Choroid plexus epithelial cell (primary cell): Measurements from ENCODE around the gene ACADS.

Experiments used
- DNase-seq: peaks from one replicate; pipeline ENCODE4 v3.0.0-alpha.2; 2010; ENCODE audit warnings: low read depth
- H3K4me3 ChIP-seq: 2 replicates; pipeline ENCODE4 v1.5.1; 2011; ENCODE audit warnings: low read depth, mild to moderate bottlenecking, control low read depth, low read length, moderate library complexity
- TF ChIP-seq, protein P1 (sequence below): conservative IDR thresholded peaks from 2 replicates; pipeline ENCODE4 v1.5.1; 2011; ENCODE audit warnings: low read depth, mild to moderate bottlenecking, control low read depth, inconsistent platforms, low read length, moderate library complexity

The ACADS gene

DNA sequence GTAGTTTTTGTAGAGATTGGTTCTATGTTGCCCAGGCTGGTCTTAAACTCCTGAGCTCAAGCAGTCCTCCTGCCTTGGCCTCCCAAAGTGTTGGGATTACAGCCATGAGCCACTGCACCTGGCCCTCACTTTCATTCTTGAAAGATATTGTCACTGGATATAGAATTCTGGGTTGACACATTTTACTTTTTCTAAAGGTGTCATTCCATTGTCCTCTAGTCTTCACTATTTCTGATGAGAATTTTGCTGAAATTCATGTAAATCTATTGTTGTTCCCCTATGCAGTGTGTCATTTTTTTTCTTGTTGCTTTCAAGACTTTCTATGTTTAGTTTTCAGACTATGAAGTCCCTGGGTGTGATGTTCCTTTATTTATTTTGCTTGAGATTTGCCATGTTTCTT is 29.2 kb downstream of the ACADS start:
- TF ChIP-seq, protein P1, sequence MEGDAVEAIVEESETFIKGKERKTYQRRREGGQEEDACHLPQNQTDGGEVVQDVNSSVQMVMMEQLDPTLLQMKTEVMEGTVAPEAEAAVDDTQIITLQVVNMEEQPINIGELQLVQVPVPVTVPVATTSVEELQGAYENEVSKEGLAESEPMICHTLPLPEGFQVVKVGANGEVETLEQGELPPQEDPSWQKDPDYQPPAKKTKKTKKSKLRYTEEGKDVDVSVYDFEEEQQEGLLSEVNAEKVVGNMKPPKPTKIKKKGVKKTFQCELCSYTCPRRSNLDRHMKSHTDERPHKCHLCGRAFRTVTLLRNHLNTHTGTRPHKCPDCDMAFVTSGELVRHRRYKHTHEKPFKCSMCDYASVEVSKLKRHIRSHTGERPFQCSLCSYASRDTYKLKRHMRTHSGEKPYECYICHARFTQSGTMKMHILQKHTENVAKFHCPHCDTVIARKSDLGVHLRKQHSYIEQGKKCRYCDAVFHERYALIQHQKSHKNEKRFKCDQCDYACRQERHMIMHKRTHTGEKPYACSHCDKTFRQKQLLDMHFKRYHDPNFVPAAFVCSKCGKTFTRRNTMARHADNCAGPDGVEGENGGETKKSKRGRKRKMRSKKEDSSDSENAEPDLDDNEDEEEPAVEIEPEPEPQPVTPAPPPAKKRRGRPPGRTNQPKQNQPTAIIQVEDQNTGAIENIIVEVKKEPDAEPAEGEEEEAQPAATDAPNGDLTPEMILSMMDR = no peak
- H3K4me3 ChIP-seq = no peak overlapping the region
- DNase-seq = no peak

DNA sequence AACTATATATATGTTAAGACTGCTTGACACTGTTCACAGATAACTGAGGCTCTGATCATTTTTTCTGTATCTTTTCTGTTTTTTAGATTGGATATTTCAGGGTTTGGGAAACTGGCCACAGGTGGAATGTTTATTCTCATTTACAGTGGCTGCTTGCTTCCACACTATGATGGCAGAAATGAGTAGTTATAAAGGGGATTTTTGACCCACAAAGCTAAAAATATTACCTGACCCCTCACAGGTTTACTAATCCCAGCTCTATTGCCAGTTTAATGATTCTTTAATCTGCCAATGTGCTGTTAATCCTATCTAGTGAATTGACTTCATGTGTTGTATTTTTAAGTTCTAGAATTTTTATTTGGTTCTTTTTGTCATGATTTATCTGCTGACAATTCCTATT is 29.6 kb downstream of the ACADS start:
- TF ChIP-seq, protein P1 = no peak
- DNase-seq = no peak
- no peak overlapping the region for H3K4me3 ChIP-seq

DNA sequence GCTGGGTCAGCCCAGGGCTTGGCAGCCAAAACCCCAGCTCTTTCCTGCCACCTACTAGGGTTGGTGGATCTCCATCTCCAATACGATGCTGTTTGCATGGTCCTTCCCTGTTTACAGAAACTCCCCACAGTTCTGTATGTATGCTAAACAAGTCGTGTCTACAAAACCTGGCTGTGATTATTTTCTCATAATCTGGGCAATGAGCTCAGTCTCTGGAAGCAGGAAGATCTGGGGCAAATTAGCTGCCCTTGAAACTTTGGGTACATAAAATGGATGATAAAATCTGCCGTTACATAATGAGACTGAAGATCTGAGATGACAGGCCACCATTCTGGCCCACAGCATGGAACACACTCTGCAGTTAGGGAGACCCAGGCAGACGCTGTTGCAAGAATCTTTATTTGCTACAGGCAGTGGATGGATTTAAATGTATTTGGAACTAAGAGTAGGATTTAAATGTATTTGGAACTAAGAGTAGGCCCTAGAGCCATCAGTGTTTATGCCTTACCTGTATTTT is 31.7 kb downstream of the ACADS start:
- no peak for DNase-seq
- no peak overlapping the region for H3K4me3 ChIP-seq
- TF ChIP-seq, protein P1 = no peak

DNA sequence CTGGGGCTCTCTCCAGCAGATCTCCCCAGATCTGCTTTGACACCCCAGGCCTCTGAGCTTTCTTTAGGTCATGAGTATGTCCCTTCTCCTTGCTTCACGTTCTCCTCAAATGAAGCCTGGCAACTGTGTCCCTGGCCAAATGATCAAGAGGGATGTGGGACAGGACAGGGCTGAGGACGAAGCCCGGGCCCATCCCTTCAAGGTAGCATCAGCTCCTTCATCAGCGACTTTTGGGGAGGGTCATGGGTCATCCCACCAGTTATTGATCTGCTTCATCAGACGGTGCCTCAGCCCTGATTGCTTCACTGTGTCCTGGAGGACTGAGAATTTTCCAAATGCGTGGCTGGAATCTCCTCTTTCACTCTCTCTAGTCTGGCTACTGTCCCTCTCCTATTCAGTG is 32.3 kb downstream of the ACADS start:
- no peak overlapping the region for H3K4me3 ChIP-seq
- TF ChIP-seq, protein P1 = no peak
- no peak for DNase-seq

DNA sequence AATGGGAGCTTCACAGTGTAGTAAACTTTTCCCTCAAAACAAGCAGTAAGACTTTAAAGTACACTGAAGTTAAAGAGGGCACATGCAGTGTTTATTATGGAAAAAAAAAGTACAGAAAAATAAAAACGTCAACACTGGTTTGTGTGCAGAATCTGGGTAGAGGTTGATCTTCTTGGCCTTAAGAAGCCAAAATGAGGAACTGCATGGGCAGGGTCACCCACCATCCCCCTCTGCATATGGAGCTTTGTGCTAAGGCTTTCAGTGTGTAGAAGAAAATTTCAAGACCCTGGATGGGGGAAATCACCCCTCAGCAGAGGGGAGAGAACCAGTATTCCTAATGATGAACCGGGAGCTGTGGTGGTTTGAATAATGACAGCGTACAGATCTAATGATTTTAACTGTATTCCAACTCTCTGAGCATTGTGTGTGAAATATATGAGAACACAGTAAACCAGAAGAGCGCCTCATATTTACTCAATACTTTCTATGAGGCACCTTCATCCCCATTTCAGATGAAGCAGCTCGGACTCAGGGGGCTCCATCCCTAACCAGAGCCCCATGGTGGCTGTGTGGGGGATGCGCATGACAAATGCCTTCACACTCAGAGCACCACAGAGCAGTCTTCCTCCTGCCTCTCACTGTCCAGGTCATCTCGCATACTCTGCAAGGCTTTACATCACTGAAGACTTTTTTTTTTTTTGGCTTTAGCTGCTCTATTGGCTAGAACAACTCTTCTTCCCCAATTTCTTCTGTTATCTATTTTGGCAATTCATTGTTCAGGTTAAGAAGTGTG is 33.4 kb downstream of the ACADS start:
- DNase-seq = no peak
- TF ChIP-seq, protein P1 = no peak
- H3K4me3 ChIP-seq = no peak overlapping the region

DNA sequence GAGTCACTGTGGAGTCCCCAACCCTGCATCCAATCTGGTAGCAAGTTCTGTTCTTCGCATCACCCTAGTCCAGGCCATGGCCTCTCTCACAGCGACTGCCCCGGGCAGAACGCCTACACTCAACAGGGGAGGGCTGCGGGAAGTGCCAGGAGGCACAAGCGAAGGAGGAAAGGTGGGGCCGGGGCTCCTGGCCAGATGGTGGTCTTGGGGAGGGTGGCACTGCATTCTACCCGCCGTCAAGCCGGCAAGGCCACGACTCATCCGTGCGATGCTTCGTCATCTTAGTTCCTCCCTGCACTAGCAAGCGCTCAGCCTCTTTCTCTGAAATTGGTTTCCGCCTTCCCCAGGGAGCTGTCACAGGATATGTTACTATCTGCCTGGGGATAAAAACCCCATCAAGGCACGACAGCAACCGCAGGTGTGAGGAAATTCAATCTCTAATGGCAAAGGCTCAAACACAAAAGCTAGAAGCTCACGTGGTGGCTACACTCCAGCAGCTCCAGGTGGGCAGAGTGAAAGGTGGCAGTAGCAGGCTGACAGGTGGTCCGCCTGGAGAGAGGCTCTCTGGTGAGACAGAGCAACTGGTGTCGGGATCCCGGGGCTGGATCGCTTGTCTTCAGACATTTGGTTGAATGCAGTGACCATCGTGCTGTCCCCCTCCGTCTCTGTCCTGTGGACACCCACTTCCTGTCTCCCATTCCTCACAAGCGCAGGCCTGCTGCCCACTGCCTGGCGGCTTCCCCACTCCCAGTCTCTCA is 34.1 kb downstream of the ACADS start:
- H3K4me3 ChIP-seq = no peak overlapping the region
- TF ChIP-seq, protein P1 = no peak
- no peak for DNase-seq
